ENCODE measurements around the gene STAMBPL1. TPM values are rescaled to one million over a fixed set of nuclear protein-coding genes. Genes with fewer than 3 reads are reported as not detected.

Gene STAMBPL1
- polyA plus RNA-seq, 1 of the 3 experiments (the other 2 are of a cell fraction), result 25.1 TPM

- no peaks in the 10 kb centered on the region for H3K4me1 ChIP-seq (ENCODE audit: control insufficient read depth in 1 of 2, insufficient read depth in 2 of 2, low read depth in 1 of 2, low read length in 1 of 2)
- H3K9me3 ChIP-seq, result no peaks in the 10 kb centered on the region
- H4K20me1 ChIP-seq (ENCODE audit: insufficient read depth), result no peaks in the 10 kb centered on the region
- H3K27me3 ChIP-seq (ENCODE audit: insufficient read depth), result no peaks in the 10 kb centered on the region
- no peaks in the 10 kb centered on the region for H3F3A ChIP-seq (replicated peaks; ENCODE audit: insufficient read depth)
- H3K36me3 ChIP-seq (replicated peaks in 1 of 2; ENCODE audit: control insufficient read depth in 1 of 2, insufficient read depth in 2 of 2, low read length in 1 of 2), result no peaks in the 10 kb centered on the region
- no peak overlapping the region for H3K4me3 ChIP-seq (ENCODE audit: low read depth in 2 of 2, low read length in 1 of 2)
- WGBS (ENCODE audit: low lambda C conversion rate), result 72% methylated on average over 6 of the region's 6 CpGs
- TF ChIP-seq ZBTB33 (IDR thresholded peaks at IDR 0.05; ENCODE audit: borderline replicate concordance, low read depth), result no peak
- no peak for TF ChIP-seq FOXM1 (IDR thresholded peaks at IDR 0.05; ENCODE audit: low read depth)
- no peak for TF ChIP-seq GATA2 (CRISPR knock-in tag; IDR thresholded peaks at IDR 0.05)
- no peak for TF ChIP-seq REST (IDR thresholded peaks at IDR 0.05; ENCODE audit: low read depth, low read length)
- no peak for TF ChIP-seq FOSL2 (IDR thresholded peaks at IDR 0.05; ENCODE audit: borderline replicate concordance, low read depth)
- TF ChIP-seq SIN3A (IDR thresholded peaks at IDR 0.05; ENCODE audit: borderline replicate concordance, low read depth, low read length), result no peak
- TF ChIP-seq MXI1 (IDR thresholded peaks at IDR 0.05; ENCODE audit: low read depth, low read length), result no peak
- no peak for TF ChIP-seq POLR2AphosphoS5 (IDR thresholded peaks at IDR 0.05; ENCODE audit: low read depth, low read length)
- no peak for TF ChIP-seq ELF1 (IDR thresholded peaks at IDR 0.05)
- TF ChIP-seq RCOR1 (IDR thresholded peaks at IDR 0.05; ENCODE audit: low read length), result no peak
- no peak for TF ChIP-seq SMC3 (IDR thresholded peaks at IDR 0.05; ENCODE audit: low read depth, low read length)
- TF ChIP-seq RAD21 (IDR thresholded peaks at IDR 0.05; ENCODE audit: low read length), result no peak
- TF ChIP-seq USF1 (IDR thresholded peaks at IDR 0.05; ENCODE audit: borderline replicate concordance, low read depth), result no peak
- no peak for TF ChIP-seq EP300 (IDR thresholded peaks at IDR 0.05; ENCODE audit: borderline replicate concordance in 1 of 2, low read depth in 1 of 2, low read length in 1 of 2)
- no peak for TF ChIP-seq RFX5 (IDR thresholded peaks at IDR 0.05; ENCODE audit: low read length)
- no peak for TF ChIP-seq RXRA (IDR thresholded peaks at IDR 0.05; ENCODE audit: borderline replicate concordance, low read depth)
- H3K27ac ChIP-seq (ENCODE audit: low read depth in 2 of 2, low read length in 1 of 2), result no peak overlapping the region
- H3K9me2 ChIP-seq, result no peaks in the 10 kb centered on the region
- no peak overlapping the region for H3K4me2 ChIP-seq
- H3K9ac ChIP-seq, result no peak overlapping the region
- no peak for DNase-seq
- H3K79me2 ChIP-seq (ENCODE audit: insufficient read depth), result no peaks in the 10 kb centered on the region
- no peak overlapping the region for H2AFZ ChIP-seq (ENCODE audit: low read depth)
- ChIA-PET CTCF (interaction anchor here (0.7 to 12.7 kb wide), 3 partner anchors 88 to 376 kb away, joined by 3 to 425 read pairs (median 5); no protein-coding TSS in a partner anchor), POLR2A (no interaction called here)
Measured at GRCh38 chr10:88841316-88842111, 38.5 kb upstream of the STAMBPL1 start.

Measured in SK-N-SH (cell line).